IMR-90 (cell line): ENCODE measurements around the gene SLC10A6. TPM values are rescaled to one million over a fixed set of nuclear protein-coding genes. Genes with fewer than 3 reads are reported as not detected.

ENCODE experiments used
- ATAC-seq: fragments of 200-7000 bp; cut with Tn5 transposase; 2 replicates; pipeline ENCODE4 v1.9.1; 2020; ENCODE audit warnings: low read depth, mild to moderate bottlenecking, moderate library complexity
- BruUV-seq: library from RNA; stranded (reverse); fragments of 400-500 nt; replicated peaks from 2 replicates; lab custom pipeline; 2021; lab: Mats Ljungman, UMichigan
- CTCF ChIA-PET: fragments of 300-600 bp; formaldehyde crosslinking; extraction: SDS; loops from one replicate; lab custom pipeline; 2021; ENCODE audit warnings: antibody characterized with exemption; lab: Yijun Ruan, JAX
- POLR2A ChIA-PET: fragments of 300-600 bp; sonication (Branson Sonifier 250); formaldehyde crosslinking; loops from one replicate; lab custom pipeline; 2022; ENCODE audit warnings: antibody characterized with exemption; ENCODE audit not compliant: unreplicated experiment; lab: Charles Lee
- DNase-seq: peaks from one replicate; pipeline ENCODE4 v3.0.0; 2013
- H2AFZ ChIP-seq: replicated peaks from 2 replicates; pipeline ENCODE3; 2013; ENCODE audit warnings: low read length, mild to moderate bottlenecking; ENCODE audit not compliant: poor library complexity
- H2AK5ac ChIP-seq: 2 replicates; pipeline ENCODE4 v1.6.1; 2013; ENCODE audit warnings: low read depth, low read length, inconsistent platforms
- H2AK9ac ChIP-seq: replicated peaks from 2 replicates; pipeline ENCODE3; 2013; ENCODE audit warnings: mild to moderate bottlenecking, low read depth, low read length, moderate library complexity; ENCODE audit not compliant: poor library complexity
- H2BK120ac ChIP-seq: 2 replicates; pipeline ENCODE4 v1.6.1; 2013; ENCODE audit warnings: low read depth, low read length, inconsistent platforms
- H2BK15ac ChIP-seq: 3 replicates; pipeline ENCODE4 v1.6.1; 2013; ENCODE audit warnings: low read depth, low read length, inconsistent platforms
- H2BK20ac ChIP-seq: 2 replicates; pipeline ENCODE4 v1.6.1; 2013; ENCODE audit warnings: low read depth, mild to moderate bottlenecking, inconsistent platforms, low read length, moderate library complexity
- H2BK5ac ChIP-seq: 2 replicates; pipeline ENCODE4 v1.6.1; 2013; ENCODE audit warnings: mild to moderate bottlenecking, low read depth, low read length, inconsistent platforms; ENCODE audit not compliant: poor library complexity, severe bottlenecking
- H3K14ac ChIP-seq: replicated peaks from 2 replicates; pipeline ENCODE4 v1.6.1; 2013; ENCODE audit warnings: low read depth, low read length, inconsistent platforms
- H3K18ac ChIP-seq: 2 replicates; pipeline ENCODE4 v1.6.1; 2013; ENCODE audit warnings: low read depth, low read length, control low read depth
- H3K23ac ChIP-seq: 2 replicates; pipeline ENCODE4 v1.6.1; 2013; ENCODE audit warnings: low read depth, low read length, inconsistent platforms
- H3K27ac ChIP-seq: 2 replicates; pipeline ENCODE4 v1.5.1; 2013; ENCODE audit warnings: mild to moderate bottlenecking, control low read depth, low read length; ENCODE audit not compliant: insufficient read depth
- H3K27me3 ChIP-seq: 2 replicates; pipeline ENCODE4 v1.6.1; 2013; ENCODE audit warnings: low read length; ENCODE audit not compliant: control insufficient read depth, insufficient read depth
- H3K36me3 ChIP-seq: 2 replicates; pipeline ENCODE4 v1.6.1; 2013; ENCODE audit warnings: low read length, mixed read lengths; ENCODE audit not compliant: control insufficient read depth, insufficient read depth
- H3K4ac ChIP-seq: 2 replicates; pipeline ENCODE4 v1.6.1; 2013; ENCODE audit warnings: low read depth, low read length, inconsistent platforms
- H3K4me1 ChIP-seq: 2 replicates; pipeline ENCODE4 v1.6.1; 2013; ENCODE audit warnings: low read length, mixed read lengths; ENCODE audit not compliant: control insufficient read depth, insufficient read depth
- H3K4me2 ChIP-seq: 2 replicates; pipeline ENCODE4 v1.6.1; 2013; ENCODE audit warnings: low read depth, mild to moderate bottlenecking, control low read depth, low read length, moderate library complexity
- H3K4me3 ChIP-seq: 2 replicates; pipeline ENCODE4 v1.5.1; 2013; ENCODE audit warnings: low read depth, mild to moderate bottlenecking, control low read depth, low read length, moderate library complexity; ENCODE audit not compliant: insufficient read depth
- H3K56ac ChIP-seq: 2 replicates; pipeline ENCODE4 v1.6.1; 2013; ENCODE audit warnings: low read length, inconsistent platforms; ENCODE audit not compliant: insufficient read depth; ENCODE audit errors: extremely low read depth
- H3K79me1 ChIP-seq, 2 experiments: 2 replicates each; pipeline ENCODE4 v1.6.1; 2013; ENCODE audit warnings: low read length in 2 of 2, inconsistent platforms in 1 of 2, low read depth in 1 of 2
- H3K9ac ChIP-seq: 2 replicates; pipeline ENCODE4 v1.6.1; 2013; ENCODE audit warnings: low read depth, low read length, control low read depth
- H3K9me1 ChIP-seq: 2 replicates; pipeline ENCODE4 v1.6.1; 2013; ENCODE audit warnings: low read length, inconsistent platforms; ENCODE audit not compliant: insufficient read depth
- H3K9me3 ChIP-seq: 2 replicates; pipeline ENCODE4 v1.6.1; 2013; ENCODE audit warnings: low read length; ENCODE audit not compliant: control insufficient read depth, insufficient read depth
- H4K20me1 ChIP-seq: 2 replicates; pipeline ENCODE4 v1.6.1; 2013; ENCODE audit warnings: low read length, inconsistent platforms; ENCODE audit not compliant: insufficient read depth
- H4K5ac ChIP-seq: 2 replicates; pipeline ENCODE4 v1.6.1; 2013; ENCODE audit warnings: mild to moderate bottlenecking, low read depth, low read length, control low read depth
- H4K8ac ChIP-seq, 2 experiments: 2 replicates each; pipeline ENCODE4 v1.6.1; 2013; ENCODE audit warnings: low read depth in 2 of 2, low read length in 2 of 2, control low read depth in 1 of 2, inconsistent platforms in 1 of 2
- H4K91ac ChIP-seq: 2 replicates; pipeline ENCODE4 v1.6.1; 2013; ENCODE audit warnings: low read depth, low read length, inconsistent platforms; ENCODE audit not compliant: insufficient read depth
- BHLHE40 ChIP-seq: fragments of 150-350 bp; IDR thresholded peaks from 2 replicates; pipeline ENCODE4 v1.6.1; 2016; ENCODE audit warnings: mild to moderate bottlenecking, low read depth, low read length
- CEBPB ChIP-seq: IDR thresholded peaks from 2 replicates; pipeline ENCODE4 v1.6.1; 2012; ENCODE audit warnings: low read depth, low read length, improper control_type of control experiment
- CHD1 ChIP-seq: IDR thresholded peaks from 2 replicates; pipeline ENCODE4 v1.6.1; 2012; ENCODE audit warnings: low read depth, low read length, improper control_type of control experiment
- CTCF ChIP-seq: conservative IDR thresholded peaks from 2 replicates; pipeline ENCODE4 v1.5.1; 2012; ENCODE audit warnings: mild to moderate bottlenecking, low read depth, low read length, improper control_type of control experiment
- ELK1 ChIP-seq: fragments of 150-350 bp; IDR thresholded peaks from 2 replicates; pipeline ENCODE4 v1.6.1; 2016; ENCODE audit warnings: low read depth, mild to moderate bottlenecking, low read length, moderate library complexity, borderline replicate concordance
- FOS ChIP-seq: fragments of 150-350 bp; IDR thresholded peaks from 2 replicates; pipeline ENCODE4 v1.6.1; 2016; ENCODE audit warnings: low read depth, low read length
- MAFK ChIP-seq: IDR thresholded peaks from 2 replicates; pipeline ENCODE4 v1.6.1; 2012; ENCODE audit warnings: low read depth, low read length, improper control_type of control experiment
- MXI1 ChIP-seq: IDR thresholded peaks from 2 replicates; pipeline ENCODE4 v1.6.1; 2012; ENCODE audit warnings: low read depth, mild to moderate bottlenecking, low read length, moderate library complexity, borderline replicate concordance
- NFE2L2 ChIP-seq: fragments of 150-350 bp; IDR thresholded peaks from 2 replicates; pipeline ENCODE4 v1.6.1; 2016; ENCODE audit warnings: low read depth, mild to moderate bottlenecking, low read length
- POLR2A ChIP-seq: IDR thresholded peaks from 2 replicates; pipeline ENCODE4 v1.6.1; 2012; ENCODE audit warnings: mild to moderate bottlenecking, low read depth, low read length
- RAD21 ChIP-seq: IDR thresholded peaks from 2 replicates; pipeline ENCODE4 v1.6.1; 2012; ENCODE audit warnings: low read length, improper control_type of control experiment
- RCOR1 ChIP-seq: IDR thresholded peaks from 2 replicates; pipeline ENCODE4 v1.6.1; 2012; ENCODE audit warnings: mild to moderate bottlenecking, low read length, improper control_type of control experiment; ENCODE audit not compliant: insufficient replicate concordance
- RFX5 ChIP-seq: IDR thresholded peaks from 2 replicates; pipeline ENCODE4 v1.8.0; 2012; ENCODE audit warnings: low read depth, mild to moderate bottlenecking, low read length, moderate library complexity
- SMC3 ChIP-seq: fragments of 150-350 bp; IDR thresholded peaks from 2 replicates; pipeline ENCODE4 v1.6.1; 2016; ENCODE audit warnings: low read depth, mild to moderate bottlenecking, antibody characterized with exemption, low read length, moderate library complexity
- USF2 ChIP-seq: fragments of 150-350 bp; IDR thresholded peaks from 2 replicates; pipeline ENCODE4 v1.6.1; 2017; ENCODE audit warnings: mild to moderate bottlenecking, antibody characterized with exemption, low read length, low read depth
- WGBS, 2 experiments: methylation state at CpG; one replicate each; pipeline versions ENCODE4 v1.1.5 to v1.1.7; 2013; ENCODE audit warnings: missing lambda C conversion rate in 2 of 2; ENCODE audit not compliant: insufficient read length in 1 of 2; ENCODE audit errors: extremely low coverage in 2 of 2; 5-methylcytosine and 5-hydroxymethylcytosine counted together
- dilution Hi-C: fragments of 300-500 bp; cut with HindIII; formaldehyde crosslinking; loops from one replicate; pipeline ENCODE4 v1.14.3; 2018; ENCODE audit warnings: low sequenced_read_pairs; ENCODE audit not compliant: unreplicated experiment
- in situ Hi-C: fragments of 300-500 bp; cut with MboI; formaldehyde crosslinking; loops from 3 replicates; pipeline ENCODE4 v1.14.3; 2019; ENCODE audit warnings: low sequenced_read_pairs, inconsistent platforms, mixed read lengths
- intact Hi-C: fragments of 100-400 bp; cut with micrococcal nuclease; formaldehyde crosslinking; loops from 2 replicates; pipeline ENCODE4 v1.10.0; 2022
- polyA plus RNA-seq, 3 experiments: library from polyadenylated mRNA; depleted of rRNA; stranded (reverse); fragments of >200 nt; gene quantifications; 2 replicates each; pipeline ENCODE4 v1.2.3, GENCODE V29; 2012; ENCODE audit warnings: low replicate concordance in 1 of 3
- total RNA-seq: library from RNA; depleted of rRNA; stranded (reverse); fragments of >200 nt; gene quantifications from 2 replicates; pipeline ENCODE4 v1.2.3, GENCODE V29; 2012

The SLC10A6 gene
- total and polyA plus RNA-seq, 2 of the 4 experiments (the other 2 are of a cell fraction): not detected

- CTCF ChIA-PET: interaction anchor here (0.7 kb wide), 1 partner anchor 41 kb away, joined by 3 read pairs; no protein-coding TSS in a partner anchor
- Histone ChIP-seq H3K4me1 (no peaks in the 10 kb centered on the region), H3K18ac (no peak overlapping the region), H3K4me2 (no peak overlapping the region), H2BK15ac (no peak overlapping the region), H3K9me3 (no peaks in the 10 kb centered on the region), H2AK9ac (no peak overlapping the region), H3K23ac (no peak overlapping the region; the same call in 1 of the 2 replicates), H4K20me1 (no peaks in the 10 kb centered on the region), H4K8ac (no peak overlapping the region), H3K27ac (no peak overlapping the region), H2AFZ (no peak overlapping the region), H3K56ac (no peak overlapping the region), H3K79me1 (no peaks in the 10 kb centered on the region), H3K4ac (no peak overlapping the region), H3K9ac (no peak overlapping the region), H3K4me3 (no peak overlapping the region), H3K27me3 (no peaks in the 10 kb centered on the region), H2BK20ac (no peak overlapping the region), H4K5ac (no peak overlapping the region), H2BK120ac (no peak overlapping the region), H2AK5ac (no peak overlapping the region; the same call in 1 of the 2 replicates), H3K14ac (no peak overlapping the region), H4K91ac (no peak overlapping the region), H3K9me1 (no peaks in the 10 kb centered on the region), H3K36me3 (no peaks in the 10 kb centered on the region), H2BK5ac (no peak overlapping the region)
- WGBS, 2 experiments: 57% methylated on average over 5 of the region's 9 CpGs; no CpG with 5 or more reads in 1 of the 2 experiments
- TF ChIP-seq FOS (no peak), CTCF (no peak), CHD1 (no peak), SMC3 (no peak), USF2 (no peak), MAFK (no peak), RCOR1 (no peak), POLR2A (no peak), RFX5 (no peak), BHLHE40 (no peak), RAD21 (no peak), MXI1 (no peak), NFE2L2 (no peak), CEBPB (no peak), ELK1 (no peak)
- no TSS peak for BruUV-seq
- DNase-seq (no peak), ATAC-seq (no peak)
- dilution Hi-C loops (no loop called here), intact Hi-C loops (no loop called here), in situ Hi-C loops (no loop called here)
- POLR2A ChIA-PET: no interaction called here
Observed at GRCh38 chr4:86870442-86871069, 21.4 kb upstream of the SLC10A6 start.
